ENCODE measurements around the gene TNK1.

The TNK1 gene

GRCh38 chr17:7437369-7437863, 56.5 kb downstream of the TNK1 start:
- no peak for DNase-seq

- no peak for DNase-seq
Observed at GRCh38 chr17:7437950-7438614, 57.2 kb downstream of the TNK1 start.

- no peak for DNase-seq
Observed at GRCh38 chr17:7438656-7439460, 58.0 kb downstream of the TNK1 start.

All from NCI-H774 (cell line).